Ammon's horn (tissue), 1 donor: ENCODE measurements around the gene CDHR5.

Experiments
- DNase-seq: peaks from one replicate; pipeline ENCODE4 v3.0.0-alpha.2; 2016; ENCODE audit warnings: low spot score

CDHR5 gene

GRCh38 chr11:621838-622237, 2.9 kb downstream of the CDHR5 start:
- DNase-seq = no peak

DNA sequence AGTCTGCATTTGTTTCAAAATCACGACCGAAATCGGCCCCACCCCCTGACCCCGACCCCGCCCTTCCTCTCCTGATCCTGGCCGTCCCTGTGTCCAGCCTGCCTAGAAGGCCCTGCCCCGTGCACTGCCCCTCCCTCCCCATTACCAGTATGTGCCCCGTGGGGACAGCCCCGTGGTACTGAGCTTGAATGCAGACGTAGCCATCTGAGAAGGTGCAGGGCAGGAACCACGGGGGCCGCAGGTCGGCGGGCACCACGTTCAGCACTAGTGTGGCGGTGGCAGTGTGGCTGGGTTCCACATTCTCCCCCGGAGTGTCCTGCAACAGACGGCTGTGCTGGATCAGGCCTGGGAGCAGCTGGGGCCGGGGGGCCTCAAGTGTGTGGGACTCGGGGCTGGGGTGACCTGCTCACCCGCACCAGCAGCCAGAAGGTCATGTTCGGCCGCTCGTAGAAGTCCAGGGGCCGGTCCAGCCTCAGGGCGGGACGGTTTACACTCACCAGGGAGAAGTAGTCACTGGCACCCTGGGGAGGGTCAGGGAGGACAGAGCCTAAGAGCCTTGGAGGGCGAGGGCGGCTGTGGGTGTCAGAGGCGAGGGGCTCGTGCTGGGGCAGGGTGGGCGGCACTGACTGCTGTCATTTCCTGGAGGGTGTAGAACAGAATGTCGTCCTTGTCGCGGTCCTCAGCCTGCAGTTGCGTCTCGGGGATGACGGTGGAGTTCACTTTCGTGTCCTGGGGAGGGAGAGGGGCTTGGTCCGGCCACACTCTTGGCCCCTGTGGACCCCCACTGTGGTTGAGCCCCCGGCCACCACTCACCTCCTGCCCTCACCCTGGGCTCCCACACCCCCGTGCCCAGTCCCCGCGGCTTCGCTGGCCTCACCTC, 3.6 kb downstream of the CDHR5 start:
- no peak for DNase-seq

- DNase-seq = no peak
Measured at GRCh38 chr11:620201-620600, 4.6 kb downstream of the CDHR5 start.

DNA sequence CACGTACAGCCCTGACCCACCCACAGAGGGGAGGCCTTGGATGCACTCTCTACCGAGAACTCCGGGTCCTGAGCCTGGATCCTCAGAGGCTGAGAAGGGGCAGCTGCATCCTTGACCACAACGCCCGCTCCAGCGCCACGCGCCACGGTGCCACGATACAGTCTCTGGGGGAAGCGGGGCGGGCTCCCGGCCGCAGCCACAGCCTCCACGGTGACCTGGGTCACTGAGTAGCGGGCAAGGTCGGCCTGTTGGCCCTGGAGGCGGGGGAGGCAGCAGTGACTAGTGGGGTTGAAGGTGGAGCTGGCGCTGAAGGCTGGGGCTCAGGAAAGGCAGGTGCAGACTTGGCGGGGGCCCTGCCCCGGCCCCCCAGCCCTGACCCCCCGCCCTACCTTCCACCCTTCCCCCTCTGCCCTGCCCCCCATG, 5.1 kb downstream of the CDHR5 start:
- DNase-seq = no peak

- no peak for DNase-seq
Measured at GRCh38 chr11:618856-619627, 5.7 kb downstream of the CDHR5 start.

GRCh38 chr11:617912-618682, 6.7 kb downstream of the CDHR5 start:
- DNase-seq = no peak

- no peak for DNase-seq
Measured at GRCh38 chr11:617199-617911, 7.4 kb downstream of the CDHR5 start.

- no peak for DNase-seq
Measured at GRCh38 chr11:616320-617198, 8.2 kb downstream of the CDHR5 start.

GRCh38 chr11:615504-616319, 9.0 kb downstream of the CDHR5 start, which contains the start of gene IRF7:
Gene IRF7, minus strand, starts transcription at chr11:615950. Its CDS starts 586 bp downstream, at chr11:615364.
- DNase-seq = peak; percentile 94

DNA sequence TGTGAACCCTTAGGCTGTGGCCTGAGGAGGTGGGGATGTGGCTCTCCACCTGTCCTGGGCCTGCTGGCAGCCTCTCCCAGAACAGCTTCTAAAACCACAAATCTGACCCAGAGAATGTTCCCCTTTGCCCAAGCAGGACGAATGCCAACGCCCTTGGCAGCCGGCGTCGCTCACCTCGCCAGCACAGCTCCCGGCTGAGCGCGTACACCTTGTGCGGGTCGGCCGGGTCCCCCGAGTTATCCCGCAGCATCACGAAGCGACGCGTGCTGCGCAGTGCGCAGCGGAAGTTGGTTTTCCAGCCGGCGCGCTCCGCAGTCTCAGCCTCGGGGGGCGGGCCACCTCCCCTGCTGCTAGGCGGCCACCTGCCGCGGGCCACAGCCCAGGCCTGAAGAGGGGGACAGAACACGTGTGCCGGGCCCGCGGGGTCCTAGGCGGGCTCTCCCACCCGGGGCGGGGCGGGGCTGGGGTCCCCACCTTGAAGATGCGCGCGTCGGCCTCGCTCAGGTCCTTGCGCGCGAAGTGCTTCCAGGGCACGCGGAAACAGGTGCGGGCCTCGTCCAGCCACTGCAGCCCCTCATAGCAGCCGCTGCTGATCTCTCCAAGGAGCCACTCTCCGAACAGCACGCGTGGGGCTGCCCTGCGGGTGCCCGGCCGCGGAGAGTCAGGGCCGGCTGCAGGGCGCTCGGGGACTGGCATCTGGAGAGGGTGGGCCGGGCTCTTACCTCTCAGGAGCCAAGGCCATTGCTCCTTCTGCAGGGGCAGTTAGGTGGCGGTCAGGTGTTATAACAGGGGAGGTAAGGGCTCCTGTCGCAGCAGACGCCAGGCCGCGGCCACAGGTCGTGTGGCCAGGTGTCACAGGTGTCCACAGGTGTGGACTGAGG, 9.9 kb downstream of the CDHR5 start:
- DNase-seq = no peak

DNA sequence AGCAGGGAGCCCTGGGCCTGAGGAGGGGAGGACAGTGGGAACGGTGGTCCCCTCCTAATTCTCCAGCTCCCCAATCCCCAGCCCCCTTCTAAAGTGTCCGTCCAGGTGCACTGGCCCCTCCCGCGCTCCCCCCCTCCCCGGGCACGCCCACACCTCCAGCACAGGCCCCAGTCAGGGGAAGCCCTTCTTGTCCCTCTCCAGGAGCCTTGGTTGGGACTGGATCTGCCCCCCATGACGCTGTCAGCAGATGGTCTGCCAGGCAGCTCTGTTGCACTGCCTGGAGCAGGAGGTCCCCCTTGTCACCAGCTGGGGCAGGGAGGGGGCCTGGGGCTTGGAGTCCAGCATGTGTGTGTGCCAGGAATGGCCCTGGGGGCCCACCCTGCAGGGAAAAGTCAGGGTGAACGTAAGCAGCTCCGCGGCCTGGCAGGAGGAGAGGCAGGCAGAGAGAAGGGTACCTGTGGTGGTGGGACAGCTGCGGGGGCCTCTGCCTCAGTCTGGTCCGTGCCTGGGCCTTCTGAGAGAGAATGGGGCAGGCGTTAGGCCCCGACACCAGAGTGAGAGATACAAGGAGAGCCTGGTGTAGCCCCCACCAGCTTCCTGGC, 10.6 kb downstream of the CDHR5 start:
- DNase-seq = no peak

DNA sequence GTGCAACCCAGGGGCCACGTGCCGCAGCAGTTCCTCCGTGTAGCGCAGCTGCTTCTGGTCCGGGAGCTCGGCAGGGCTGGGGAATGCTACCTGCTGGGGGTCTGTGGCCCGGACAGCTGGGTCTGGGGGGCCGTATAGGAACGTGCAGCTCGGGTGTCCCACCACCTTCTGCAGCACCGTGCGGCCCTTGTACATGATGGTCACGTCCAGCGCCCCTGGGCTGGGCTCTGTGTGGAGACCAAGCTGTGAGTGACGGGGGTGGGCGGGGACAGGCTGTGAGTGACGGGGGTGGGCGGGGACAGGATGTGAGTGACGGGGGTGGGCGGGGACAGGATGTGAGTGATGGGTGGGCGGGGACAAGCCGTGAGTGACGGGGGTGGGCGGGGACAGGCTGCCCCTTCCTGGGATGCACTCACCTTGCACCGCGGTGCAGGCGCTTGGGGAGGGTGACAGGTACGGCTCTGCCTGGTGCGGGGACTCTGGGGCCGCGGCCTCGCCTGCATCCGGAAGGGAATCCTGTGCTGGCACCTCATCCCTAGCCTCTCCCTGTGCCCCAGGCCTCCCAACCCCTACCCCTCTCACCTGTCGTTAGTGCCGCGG, 11.3 kb downstream of the CDHR5 start:
- peak; percentile 41 for DNase-seq

GRCh38 chr11:612961-613300, 11.8 kb downstream of the CDHR5 start:
- no peak for DNase-seq

DNA sequence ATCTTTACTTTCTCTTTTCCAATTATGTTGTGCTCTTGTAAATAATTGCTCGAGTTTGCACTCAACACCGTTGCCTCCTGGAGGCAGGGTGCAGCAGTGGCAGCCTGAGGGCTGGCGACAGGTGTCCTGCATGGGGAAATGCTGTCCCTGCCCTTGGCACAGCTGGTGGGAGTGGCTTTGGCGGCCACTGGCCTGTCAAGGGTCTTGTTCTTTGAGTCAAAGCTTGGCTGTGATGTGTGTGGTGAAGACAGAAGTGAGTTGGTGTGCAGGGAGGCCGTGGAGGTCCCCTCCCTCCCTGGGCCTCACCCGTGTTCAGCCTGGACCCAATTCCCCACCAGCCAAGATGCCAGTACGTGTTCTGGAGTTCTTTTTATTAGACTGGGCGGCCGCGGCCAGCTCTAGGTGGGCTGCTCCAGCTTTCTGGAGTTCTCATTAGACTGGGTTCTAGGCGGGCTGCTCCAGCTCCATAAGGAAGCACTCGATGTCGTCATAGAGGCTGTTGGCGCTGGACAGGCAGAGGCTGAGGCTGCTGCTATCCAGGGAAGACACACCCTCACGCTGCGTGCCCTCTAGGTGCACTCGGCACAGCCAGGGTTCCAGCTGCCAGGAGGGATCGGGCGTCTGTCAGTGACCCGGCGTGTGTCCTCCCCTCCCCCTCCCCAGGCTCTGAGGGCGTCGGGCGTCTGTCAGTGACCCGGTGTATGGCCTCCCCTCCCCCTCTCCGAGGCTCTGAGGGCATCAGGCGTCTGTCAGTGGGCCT, 12.4 kb downstream of the CDHR5 start:
- DNase-seq = no peak

- no peak for DNase-seq
Measured at GRCh38 chr11:611001-611996, 13.5 kb downstream of the CDHR5 start.
